GM13976 (cell line): ENCODE data around the gene FLT3.
A peak's percentile ranks its signal among the peaks of the same experiment; 100 is the strongest.

Source experiments
- DNase-seq: peaks from one replicate; pipeline ENCODE4 v3.0.0; 2012; ENCODE audit warnings: low spot score
- CTCF ChIP-seq: IDR thresholded peaks from 2 replicates; pipeline ENCODE4 v1.5.1; 2012; ENCODE audit warnings: borderline replicate concordance, mild to moderate bottlenecking; ENCODE audit not compliant: insufficient read depth; ENCODE audit errors: extremely low read depth, missing control alignments, control extremely low read depth
- in situ Hi-C: fragments of 300-500 bp; cut with MboI; formaldehyde crosslinking; loops from one replicate; pipeline ENCODE4 v1.12.0; 2022; ENCODE audit warnings: low sequenced_read_pairs, mixed read lengths, inconsistent platforms; ENCODE audit not compliant: unreplicated experiment

FLT3 gene

GRCh38 chr13:28077231-28077630 lies 23.1 kb downstream of the FLT3 start:
- no peak for DNase-seq
- in situ Hi-C loops = loop anchor here (25.0 kb wide), 1 partner anchor 710 kb away; no protein-coding TSS in a partner anchor
- TF ChIP-seq CTCF = no peak

GRCh38 chr13:28071424-28071823 lies 29.0 kb downstream of the FLT3 start:
- TF ChIP-seq CTCF = no peak
- in situ Hi-C loops = no loop called here
- no peak for DNase-seq

- in situ Hi-C loops = no loop called here
Measured at GRCh38 chr13:28067491-28067890, 32.9 kb downstream of the FLT3 start.

GRCh38 chr13:28058866-28059613 lies 41.3 kb downstream of the FLT3 start:
- no peak for TF ChIP-seq CTCF
- in situ Hi-C loops = no loop called here
- no peak for DNase-seq

More at GRCh38 chr13:28067491-28067890, 32.9 kb downstream of the FLT3 start:
- no peak for DNase-seq
- no peak for TF ChIP-seq CTCF

- no peak for TF ChIP-seq CTCF
- peak; percentile 38 for DNase-seq
- in situ Hi-C loops = no loop called here
Measured at GRCh38 chr13:28056970-28057712, 43.2 kb downstream of the FLT3 start.

- TF ChIP-seq CTCF = no peak
- in situ Hi-C loops = no loop called here
- no peak for DNase-seq
Measured at GRCh38 chr13:28056426-28056825, 44.0 kb downstream of the FLT3 start.

GRCh38 chr13:28055357-28055756 lies 45.0 kb downstream of the FLT3 start:
- DNase-seq = no peak
- in situ Hi-C loops = no loop called here
- no peak for TF ChIP-seq CTCF
